GM10847 (cell line): ENCODE data around the gene TRMU.

Source experiments
- POLR2A ChIP-seq: IDR thresholded peaks from 2 replicates; pipeline ENCODE4 v1.6.1; 2011; ENCODE audit not compliant: insufficient read length; ENCODE audit errors: extremely low read depth

TRMU gene, protein sequence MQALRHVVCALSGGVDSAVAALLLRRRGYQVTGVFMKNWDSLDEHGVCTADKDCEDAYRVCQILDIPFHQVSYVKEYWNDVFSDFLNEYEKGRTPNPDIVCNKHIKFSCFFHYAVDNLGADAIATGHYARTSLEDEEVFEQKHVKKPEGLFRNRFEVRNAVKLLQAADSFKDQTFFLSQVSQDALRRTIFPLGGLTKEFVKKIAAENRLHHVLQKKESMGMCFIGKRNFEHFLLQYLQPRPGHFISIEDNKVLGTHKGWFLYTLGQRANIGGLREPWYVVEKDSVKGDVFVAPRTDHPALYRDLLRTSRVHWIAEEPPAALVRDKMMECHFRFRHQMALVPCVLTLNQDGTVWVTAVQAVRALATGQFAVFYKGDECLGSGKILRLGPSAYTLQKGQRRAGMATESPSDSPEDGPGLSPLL

GRCh38 chr22:46335201-46336118 is at the start of gene TRMU:
TSS of gene TRMU (plus strand) at chr22:46335714. CDS start at chr22:46335765, 51 bp downstream.
- TF ChIP-seq POLR2A = peak; percentile 69

DNA sequence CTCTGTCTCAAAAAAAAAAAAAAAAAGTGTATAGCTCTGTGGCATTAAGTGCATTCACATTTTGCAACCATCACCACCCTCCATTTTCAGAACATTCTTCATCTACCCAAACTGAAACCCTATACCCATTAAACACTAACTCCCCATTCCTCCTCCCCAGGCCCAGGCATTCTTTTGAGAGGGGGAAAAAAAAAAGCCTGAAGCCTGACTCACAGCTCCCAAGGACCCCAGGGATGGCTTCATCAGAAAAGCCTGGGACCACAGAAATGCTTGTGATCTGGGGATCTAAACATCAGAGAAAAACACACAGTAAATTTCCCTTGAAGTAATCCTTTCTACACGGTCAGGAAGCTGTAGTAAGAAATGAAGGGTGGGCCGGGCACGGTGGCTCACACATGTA is 49.5 kb upstream of the TRMU start:
- TF ChIP-seq POLR2A = no peak

GRCh38 chr22:46286941-46287872 is 48.3 kb upstream of the TRMU start:
- no peak for TF ChIP-seq POLR2A

DNA sequence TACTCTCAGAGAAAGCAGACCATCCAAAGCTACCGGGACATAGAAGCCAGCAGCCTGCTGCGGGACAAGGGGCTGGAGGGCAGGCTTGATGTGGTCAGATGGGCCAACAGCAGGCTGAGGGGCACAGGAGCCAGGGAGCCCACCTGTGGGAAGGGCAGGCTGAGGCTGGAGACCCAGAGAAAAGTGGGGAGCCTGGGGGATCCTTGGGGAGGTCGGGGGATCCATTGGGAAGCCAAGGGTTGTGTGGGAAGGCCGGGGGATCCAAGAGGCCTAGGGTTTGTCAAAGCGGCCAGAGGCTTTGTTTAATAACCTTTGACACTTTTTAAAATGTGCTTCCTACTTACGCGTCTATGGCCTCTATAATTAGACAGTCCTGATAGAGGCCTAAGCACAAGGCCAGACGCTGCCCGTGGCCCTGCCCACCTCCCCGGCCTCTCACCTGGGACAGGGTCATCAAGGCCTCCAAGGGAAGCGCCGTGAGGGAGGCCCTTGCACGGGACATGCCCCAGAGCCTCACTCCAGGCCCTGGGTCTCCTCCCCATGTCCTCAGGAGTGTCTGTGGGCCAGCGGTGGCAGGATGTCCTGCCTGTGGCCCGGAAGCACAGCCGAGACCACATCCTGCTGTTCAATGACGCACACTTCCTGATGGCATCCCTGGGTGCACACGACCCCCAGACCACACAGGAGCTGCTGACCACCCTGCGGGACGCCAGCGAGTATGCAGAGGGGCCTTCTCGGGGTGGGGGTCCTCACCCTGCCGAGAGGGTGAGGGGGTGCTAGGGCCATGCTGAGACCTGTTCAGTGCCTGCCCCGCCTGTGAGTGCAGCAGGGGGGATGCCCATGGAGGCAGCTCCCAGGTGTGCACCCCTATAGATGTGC is 47.4 kb upstream of the TRMU start:
- TF ChIP-seq POLR2A = peak; percentile 86

DNA sequence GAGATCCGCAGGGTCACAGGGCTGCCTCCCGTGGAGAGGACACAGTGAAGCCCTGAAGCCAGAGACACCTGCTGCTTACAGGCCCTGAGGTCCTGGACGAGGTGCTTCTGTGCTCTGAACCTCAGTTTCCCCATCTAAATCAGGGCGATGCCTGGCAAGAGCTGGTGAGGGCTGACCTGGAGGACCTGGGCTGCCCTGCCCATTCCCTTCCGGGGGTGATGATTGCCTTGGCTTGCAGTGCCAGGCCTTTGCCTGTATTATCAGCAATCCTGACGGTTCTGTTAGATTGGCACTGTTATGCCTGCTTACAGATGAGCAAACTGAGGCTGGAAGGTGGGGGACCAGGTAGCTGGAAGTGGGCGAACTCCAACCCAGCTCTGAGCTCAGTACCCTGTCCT is 46.7 kb upstream of the TRMU start:
- TF ChIP-seq POLR2A = no peak

DNA sequence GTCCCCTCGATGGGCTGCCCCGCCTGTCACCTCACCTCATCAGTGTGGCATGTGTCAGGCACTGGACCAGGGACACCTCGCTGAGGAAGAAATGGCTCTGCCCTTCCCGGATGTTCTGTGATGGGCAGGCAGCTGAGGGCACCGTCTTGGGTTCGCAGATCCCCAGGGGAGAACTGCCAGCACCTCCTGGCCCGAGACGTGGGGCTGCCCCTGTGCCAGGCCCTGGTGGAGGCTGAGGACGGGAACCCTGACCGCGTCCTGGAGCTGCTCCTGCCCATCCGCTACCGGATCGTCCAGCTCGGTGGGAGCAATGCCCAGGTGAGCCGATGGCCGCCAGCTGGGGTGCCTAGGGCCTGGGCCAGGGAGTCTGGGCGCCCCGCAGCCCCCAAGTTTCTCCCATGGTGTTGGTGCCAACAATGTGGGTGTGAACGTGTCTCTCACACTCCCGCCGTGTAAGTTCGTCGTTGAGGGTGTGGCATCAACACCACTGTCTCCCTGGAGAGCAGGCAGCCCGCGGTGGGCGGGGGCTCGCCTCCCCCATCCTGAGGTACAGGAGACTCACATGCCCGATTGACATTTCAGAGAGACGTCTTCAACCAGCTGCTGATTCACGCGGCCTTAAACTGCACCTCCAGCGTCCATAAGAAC is 46.1 kb upstream of the TRMU start:
- TF ChIP-seq POLR2A = no peak

GRCh38 chr22:46290121-46290842 is 45.2 kb upstream of the TRMU start:
- TF ChIP-seq POLR2A = no peak

DNA sequence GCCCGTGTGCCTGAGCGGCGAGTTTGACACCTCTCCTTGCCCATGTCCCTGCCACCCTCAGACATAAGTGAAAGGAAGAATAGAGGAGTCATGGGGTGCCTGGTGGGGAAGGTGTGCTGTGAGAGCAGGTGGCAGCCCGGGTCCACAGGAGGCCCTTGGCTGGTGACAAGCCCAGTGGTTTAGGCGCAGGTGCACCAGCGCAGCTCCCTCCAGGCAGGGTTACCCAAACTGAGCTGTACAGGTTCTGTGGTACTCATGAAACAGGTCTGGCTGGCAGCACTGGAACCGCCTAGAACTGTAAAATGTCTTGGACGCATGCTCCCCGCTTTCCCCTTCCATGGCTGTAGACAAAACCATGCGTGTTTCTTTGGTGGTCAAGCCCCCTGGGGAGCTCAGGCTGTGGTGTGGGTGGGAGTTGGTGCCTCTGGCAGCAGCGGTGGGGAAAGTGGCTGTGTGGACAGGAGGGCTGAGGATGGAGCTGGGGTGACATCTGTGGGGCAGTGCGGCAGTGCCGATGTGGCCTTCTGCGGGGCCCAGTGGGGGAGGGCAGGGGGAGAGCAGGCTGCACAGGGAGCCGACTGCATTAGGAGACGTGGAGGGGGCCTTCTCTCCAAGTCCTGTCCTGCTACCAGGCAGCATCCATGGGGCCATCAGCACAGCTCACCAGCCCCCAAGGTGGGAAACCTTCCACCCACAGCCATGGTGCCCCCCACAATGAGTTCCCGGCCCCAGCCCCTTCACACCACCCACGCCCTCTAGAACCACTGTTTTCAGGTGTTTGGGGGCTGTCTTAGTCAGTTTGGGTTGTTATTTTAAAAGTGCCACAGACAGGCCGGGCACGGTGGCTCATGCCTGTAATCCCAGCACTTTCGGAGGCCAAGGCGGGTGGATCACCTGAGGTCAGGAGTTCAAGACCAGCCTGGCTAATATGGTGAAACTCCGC is 44.4 kb upstream of the TRMU start:
- TF ChIP-seq POLR2A = no peak

DNA sequence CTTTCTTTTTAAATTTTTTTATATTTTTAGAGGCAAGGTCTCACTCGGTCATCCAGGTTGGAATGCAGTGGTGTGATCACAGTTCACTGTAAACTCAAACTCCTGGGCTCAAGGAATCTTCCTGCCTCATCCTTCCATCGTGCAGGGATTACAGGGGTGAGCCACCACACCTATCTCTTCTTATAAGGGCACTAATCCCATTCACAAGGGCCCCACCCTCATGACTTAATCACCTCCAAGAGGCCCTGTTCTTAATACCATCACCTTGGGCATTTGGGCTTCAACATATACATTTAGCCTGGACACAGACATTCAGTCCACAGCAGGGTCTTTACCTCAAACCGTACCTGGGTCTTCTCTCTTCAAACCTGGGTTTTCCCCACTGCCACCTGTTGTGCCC is 43.3 kb upstream of the TRMU start:
- TF ChIP-seq POLR2A = no peak

DNA sequence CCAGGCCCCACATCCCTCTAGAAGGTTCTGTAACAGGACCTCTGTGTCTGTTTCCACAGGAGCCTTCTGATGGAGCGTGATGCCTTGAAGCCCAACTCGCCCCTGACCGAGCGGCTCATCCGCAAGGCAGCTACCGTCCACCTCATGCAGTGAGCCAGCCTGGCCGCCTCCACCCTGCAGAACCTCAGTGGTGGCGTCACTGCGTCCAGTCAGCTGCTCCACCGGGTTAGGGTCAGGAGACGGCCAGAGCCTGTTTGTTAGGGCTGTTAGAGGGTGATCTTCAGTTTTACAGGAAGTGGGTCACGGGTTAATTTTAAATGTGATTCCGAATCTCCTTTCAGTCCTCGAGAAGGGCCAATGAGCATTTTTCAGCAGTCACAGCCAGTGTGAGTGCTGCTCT is 42.8 kb upstream of the TRMU start:
- TF ChIP-seq POLR2A = no peak

- TF ChIP-seq POLR2A = no peak
These were observed 41.8 kb upstream of the TRMU start for GRCh38 chr22:46293577-46294260.
